Peyer's patch (tissue), 4 donors: ENCODE results near the gene MIEN1. TPM values are rescaled to one million over a fixed set of nuclear protein-coding genes. Genes with fewer than 3 reads are reported as not detected.

ENCODE experiments used
- DNase-seq, 3 donors: peaks; one replicate each; pipeline ENCODE4 v3.0.0-alpha.2; 2017 to 2019
- H3K27ac ChIP-seq, 4 donors: fragments of 200-600 bp; sonication (generic); one replicate each; pipeline ENCODE4 v1.5.1; 2016 to 2019
- H3K27me3 ChIP-seq, 2 donors: fragments of 200-600 bp; sonication (generic); one replicate each; pipeline ENCODE4 v1.5.1; 2019
- H3K36me3 ChIP-seq, 3 donors: fragments of 200-600 bp; sonication (generic); one replicate each; pipeline ENCODE4 v1.5.1; 2016 to 2019
- H3K4me1 ChIP-seq, 4 donors: fragments of 200-600 bp; sonication (generic); one replicate each; pipeline ENCODE4 v1.5.1; 2016 to 2019
- H3K4me3 ChIP-seq, 4 donors: fragments of 200-600 bp; sonication (generic); 1 replicate in 3 of 4; 2 replicates in 1 of 4; pipeline ENCODE4 v1.5.1; 2016 to 2019; ENCODE audit warnings: mild to moderate bottlenecking in 1 of 4
- H3K9me3 ChIP-seq, 4 donors: fragments of 200-600 bp; sonication (generic); one replicate each; pipeline ENCODE4 v1.5.1; 2016 to 2019; ENCODE audit warnings: mild to moderate bottlenecking in 1 of 4
- POLR2A ChIP-seq, 2 donors: fragments of 450-650 bp; IDR thresholded peaks; one replicate each; pipeline ENCODE4 v1.5.1; 2017; ENCODE audit warnings: antibody characterized with exemption in 2 of 2, mild to moderate bottlenecking in 2 of 2, moderate library complexity in 2 of 2
- total RNA-seq, 4 donors: library from RNA; depleted of rRNA; stranded (reverse); fragments of >200 nt; gene quantifications; one replicate each; pipeline ENCODE4 v1.1.0, GENCODE V29; 2016
- TF ChIP-seq, protein P1 (sequence below), 6 experiments: fragments of 450-650 bp in 4 of 6; fragments of 200-600 bp in 2 of 6; sonication (generic) in 1 of 6; IDR thresholded peaks; one replicate each; pipeline ENCODE4 v1.5.1; 2017 to 2019; ENCODE audit warnings: antibody characterized with exemption in 6 of 6, mild to moderate bottlenecking in 3 of 6, moderate library complexity in 1 of 6

The MIEN1 gene
- total RNA-seq, 4 donors from 2014 or later: 44.6 to 74.9 (median 57.9) TPM

DNA sequence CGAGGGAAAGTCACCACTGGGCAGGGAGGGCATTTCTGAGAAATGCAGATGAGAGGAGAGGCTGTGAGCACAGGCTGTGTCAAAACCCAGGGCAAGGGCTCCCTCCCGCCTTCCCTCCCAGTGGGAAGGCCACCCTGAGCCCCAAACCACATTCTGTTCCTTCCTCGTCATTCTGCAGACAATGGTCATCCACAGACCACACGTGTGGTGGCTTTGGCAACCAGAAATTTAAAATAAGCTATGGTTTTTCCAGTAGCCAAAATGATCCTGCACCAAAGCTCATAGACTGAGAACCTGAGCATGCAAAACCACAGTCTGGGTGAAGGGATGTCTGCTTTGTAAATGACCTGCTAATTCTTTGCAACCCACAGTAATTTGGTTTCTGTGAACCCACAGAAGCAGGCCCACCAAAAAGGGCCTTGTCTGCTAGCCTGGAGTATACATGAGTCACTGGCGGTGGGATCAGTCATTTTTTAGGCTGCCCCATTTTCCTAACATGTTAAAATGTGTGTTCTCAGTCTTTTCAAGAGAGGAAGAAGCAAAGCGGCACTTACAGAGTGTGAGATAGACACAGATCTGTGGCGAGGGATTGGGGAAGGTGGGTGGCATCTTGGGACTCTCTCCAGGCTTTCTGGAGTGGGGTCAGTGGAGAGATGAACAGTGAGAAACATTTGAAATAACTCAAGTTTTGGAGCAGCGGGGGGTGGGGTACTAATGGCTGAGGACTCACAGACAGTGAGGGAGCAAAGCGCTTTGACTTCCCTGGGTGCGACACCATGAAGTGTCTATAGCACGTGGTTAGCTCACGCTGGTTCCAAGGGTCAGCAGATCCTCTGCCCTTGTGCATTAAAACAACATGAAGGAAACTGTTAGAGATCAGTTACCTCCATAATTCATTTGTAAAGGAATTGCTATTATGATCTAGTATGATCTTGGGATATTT is 27.9 kb upstream of the MIEN1 start:
- Histone ChIP-seq H3K27me3 (no peaks in the 10 kb centered on the region), H3K4me3 (no peak overlapping the region), H3K9me3 (no peaks in the 10 kb centered on the region), H3K4me1 (peaks cover 0 to 46% (median 12%) of the 10 kb centered on the region in 4 donors), H3K36me3 (no peaks in the 10 kb centered on the region), H3K27ac (peak overlapping the region; percentile 17 to 95 (median 36))
- no peak for TF ChIP-seq POLR2A (IDR thresholded peaks at IDR 0.05)
- TF ChIP-seq, protein P1, sequence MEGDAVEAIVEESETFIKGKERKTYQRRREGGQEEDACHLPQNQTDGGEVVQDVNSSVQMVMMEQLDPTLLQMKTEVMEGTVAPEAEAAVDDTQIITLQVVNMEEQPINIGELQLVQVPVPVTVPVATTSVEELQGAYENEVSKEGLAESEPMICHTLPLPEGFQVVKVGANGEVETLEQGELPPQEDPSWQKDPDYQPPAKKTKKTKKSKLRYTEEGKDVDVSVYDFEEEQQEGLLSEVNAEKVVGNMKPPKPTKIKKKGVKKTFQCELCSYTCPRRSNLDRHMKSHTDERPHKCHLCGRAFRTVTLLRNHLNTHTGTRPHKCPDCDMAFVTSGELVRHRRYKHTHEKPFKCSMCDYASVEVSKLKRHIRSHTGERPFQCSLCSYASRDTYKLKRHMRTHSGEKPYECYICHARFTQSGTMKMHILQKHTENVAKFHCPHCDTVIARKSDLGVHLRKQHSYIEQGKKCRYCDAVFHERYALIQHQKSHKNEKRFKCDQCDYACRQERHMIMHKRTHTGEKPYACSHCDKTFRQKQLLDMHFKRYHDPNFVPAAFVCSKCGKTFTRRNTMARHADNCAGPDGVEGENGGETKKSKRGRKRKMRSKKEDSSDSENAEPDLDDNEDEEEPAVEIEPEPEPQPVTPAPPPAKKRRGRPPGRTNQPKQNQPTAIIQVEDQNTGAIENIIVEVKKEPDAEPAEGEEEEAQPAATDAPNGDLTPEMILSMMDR (IDR thresholded peaks at IDR 0.05): no peak
- DNase-seq: peak in 2 of 3 donors; percentile 45 to 60

DNA sequence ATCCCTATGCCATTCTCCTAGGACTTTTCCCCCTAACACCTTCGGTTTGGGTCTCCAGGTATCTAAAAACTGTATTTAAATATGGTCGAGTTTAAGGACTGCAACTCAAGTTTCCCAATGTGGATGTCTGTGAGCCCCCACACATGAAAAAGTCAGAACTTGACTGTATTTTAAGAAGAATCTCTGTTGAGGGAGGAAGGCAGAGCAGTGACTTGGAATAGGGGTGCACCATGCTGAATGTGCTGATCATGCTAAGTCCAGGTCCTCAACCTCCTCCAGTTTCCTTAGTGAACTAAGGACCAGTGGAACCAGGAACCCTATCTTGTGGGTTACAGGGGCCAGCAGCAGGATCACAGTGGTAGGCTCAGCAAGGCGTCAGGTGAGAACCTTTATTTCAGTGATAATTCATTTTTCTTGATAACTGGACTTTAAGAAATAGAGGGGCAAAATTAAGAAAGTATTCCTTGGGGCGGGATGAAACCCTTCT is 26.9 kb upstream of the MIEN1 start:
- DNase-seq: peak in 1 of 3 donors; percentile 32
- Histone ChIP-seq H3K4me1 (peaks cover 0 to 48% (median 15%) of the 10 kb centered on the region in 4 donors), H3K4me3 (no peak overlapping the region), H3K27ac (peak overlapping the region in 2 of 4 donors; percentile 88 to 95), H3K9me3 (no peaks in the 10 kb centered on the region), H3K27me3 (no peaks in the 10 kb centered on the region), H3K36me3 (no peaks in the 10 kb centered on the region)
- TF ChIP-seq POLR2A (IDR thresholded peaks at IDR 0.05): no peak
- TF ChIP-seq, protein P1 (IDR thresholded peaks at IDR 0.05): no peak

DNA sequence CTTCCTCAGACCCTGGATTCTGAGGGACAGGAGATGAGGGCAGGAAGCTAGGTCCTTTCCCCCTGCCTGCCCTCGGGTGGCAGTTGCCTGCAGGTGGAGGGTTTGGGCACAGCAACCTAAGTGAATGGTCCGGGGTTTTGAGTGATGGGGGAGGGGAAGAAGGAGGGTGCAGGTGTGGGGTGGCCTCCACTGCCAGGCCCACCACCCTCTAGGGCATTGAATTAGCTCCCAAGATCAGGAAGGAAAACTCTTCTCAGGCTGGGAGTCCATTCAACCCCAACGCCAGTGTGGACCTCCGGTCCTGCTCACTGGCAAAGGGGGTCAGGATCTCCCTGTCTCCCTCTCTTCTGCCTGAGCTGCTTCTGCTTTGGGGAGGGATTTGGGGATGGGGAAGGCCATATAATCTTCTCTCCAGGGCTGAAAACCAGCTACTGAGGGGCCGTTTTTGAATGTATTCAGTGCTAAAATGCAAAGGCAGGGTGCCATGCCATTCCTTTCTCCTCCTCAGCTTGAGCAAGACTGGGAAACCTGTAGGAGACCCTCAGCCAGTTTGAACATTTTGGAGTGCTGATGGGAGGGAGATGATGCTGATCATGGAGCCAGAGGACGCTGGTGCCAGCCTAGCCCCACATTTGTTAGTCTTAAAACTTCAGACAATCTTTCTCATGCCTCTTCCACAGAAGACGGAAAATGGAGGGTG is 26.2 kb upstream of the MIEN1 start:
- TF ChIP-seq, protein P1 (IDR thresholded peaks at IDR 0.05): peak in 1 of 6 experiments; percentile 6
- no peak for TF ChIP-seq POLR2A (IDR thresholded peaks at IDR 0.05)
- Histone ChIP-seq H3K4me3 (peak overlapping the region in 1 of 4 donors; percentile 54), H3K9me3 (no peaks in the 10 kb centered on the region), H3K27ac (peak overlapping the region; percentile 88 to 98 (median 96)), H3K27me3 (no peaks in the 10 kb centered on the region), H3K36me3 (no peaks in the 10 kb centered on the region), H3K4me1 (peaks cover 0 to 48% (median 15%) of the 10 kb centered on the region in 4 donors)
- peak in 1 of 3 donors; percentile 23 for DNase-seq

DNA sequence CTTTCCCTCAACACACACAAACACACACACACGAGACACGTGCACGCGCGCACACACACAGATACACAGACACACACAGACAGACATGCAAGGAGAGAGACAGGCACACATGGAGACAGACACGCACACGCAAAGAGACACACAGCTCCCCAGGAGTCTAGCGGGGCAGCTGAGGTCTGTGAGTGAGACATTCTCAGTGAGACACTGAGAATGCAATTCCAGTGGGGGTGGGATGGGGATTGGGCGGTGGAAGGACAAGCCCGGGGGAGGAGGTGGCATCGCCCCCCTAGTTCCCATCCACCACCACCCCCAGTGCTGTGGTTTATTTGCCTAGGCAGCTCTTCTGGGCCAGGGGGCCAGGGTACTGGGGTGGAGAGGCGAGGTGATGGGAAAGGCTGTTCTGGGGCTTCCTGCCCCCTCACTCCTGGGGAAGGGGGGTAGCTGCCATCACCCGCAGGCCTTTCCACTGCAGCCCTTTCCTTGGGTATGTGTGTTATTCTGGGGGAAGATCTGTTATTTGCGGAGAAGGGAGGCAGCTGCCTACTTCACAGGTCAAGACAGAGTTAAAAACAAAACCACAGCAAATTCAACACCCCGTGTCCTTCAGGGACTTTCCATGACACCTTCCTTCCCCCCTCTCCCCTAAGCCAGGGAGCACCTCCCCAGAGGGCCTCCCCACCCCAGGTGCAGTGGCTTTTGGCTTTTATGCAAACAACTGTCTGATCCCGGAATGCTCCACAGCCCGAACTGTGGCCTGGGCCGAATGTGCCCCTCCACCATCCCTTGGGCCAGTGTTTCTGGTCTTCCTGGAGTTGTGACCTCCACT is 25.4 kb upstream of the MIEN1 start:
- peak overlapping the region; percentile 88 to 98 (median 96) for H3K27ac ChIP-seq
- peak overlapping the region in 2 of 4 donors; percentile 44 to 54 for H3K4me3 ChIP-seq
- peak in 2 of 3 donors; percentile 80 to 83 for DNase-seq
- peaks cover 0 to 48% (median 15%) of the 10 kb centered on the region in 4 donors for H3K4me1 ChIP-seq
- no peaks in the 10 kb centered on the region for H3K9me3 ChIP-seq
- no peaks in the 10 kb centered on the region for H3K36me3 ChIP-seq
- H3K27me3 ChIP-seq: no peaks in the 10 kb centered on the region
- TF ChIP-seq, protein P1 (IDR thresholded peaks at IDR 0.05): no peak
- no peak for TF ChIP-seq POLR2A (IDR thresholded peaks at IDR 0.05)
